ENCODE results near the gene GPC4.

- no peak for TF ChIP-seq EZH2 (IDR thresholded peaks at IDR 0.05)
- no peak for TF ChIP-seq POLR2AphosphoS5 (IDR thresholded peaks at IDR 0.05; ENCODE audit: borderline replicate concordance, low read depth, low read length)
- no peak for TF ChIP-seq FOXP2 (optimal IDR thresholded peaks at IDR 0.05; ENCODE audit: control extremely low read depth, extremely low read length, insufficient read depth)
These were observed 64.5 kb downstream of the GPC4 start for GRCh38 chrX:133350751-133351150.
